Effector memory CD4-positive, alpha-beta T cell (primary cell): ENCODE data around the gene FGF1.

ENCODE experiments used
- DNase-seq, 3 donors: peaks; one replicate each; pipeline ENCODE4 v3.0.0-alpha.2; 2020
- H3K27ac ChIP-seq: 2 replicates; pipeline ENCODE4 v1.7.0; 2013; ENCODE audit warnings: mild to moderate bottlenecking, low read length, moderate library complexity; ENCODE audit not compliant: insufficient read depth, poor library complexity, severe bottlenecking
- H3K27me3 ChIP-seq: replicated peaks from 2 replicates; pipeline ENCODE4 v1.7.0; 2013; ENCODE audit warnings: mild to moderate bottlenecking, low read length; ENCODE audit not compliant: insufficient read depth, control insufficient read depth, poor library complexity, severe bottlenecking
- H3K36me3 ChIP-seq: 2 replicates; pipeline ENCODE4 v1.7.0; 2013; ENCODE audit warnings: mild to moderate bottlenecking, low read length, moderate library complexity; ENCODE audit not compliant: control insufficient read depth, insufficient read depth
- H3K4me1 ChIP-seq: 2 replicates; pipeline ENCODE4 v1.7.0; 2013; ENCODE audit warnings: low read length, mild to moderate bottlenecking; ENCODE audit not compliant: control insufficient read depth, insufficient read depth, poor library complexity, severe bottlenecking
- H3K4me3 ChIP-seq: 2 replicates; pipeline ENCODE4 v1.7.0; 2013; ENCODE audit warnings: low read length, low read depth, mild to moderate bottlenecking; ENCODE audit not compliant: insufficient read depth, poor library complexity, severe bottlenecking
- H3K9me3 ChIP-seq: 2 replicates; pipeline ENCODE4 v1.7.0; 2013; ENCODE audit warnings: mild to moderate bottlenecking, low read length, moderate library complexity; ENCODE audit not compliant: control insufficient read depth

FGF1 gene

GRCh38 chr5:142697356-142698255 lies 11.7 kb upstream of the FGF1 start:
- Histone ChIP-seq H3K4me1 (no peaks in the 10 kb centered on the region), H3K4me3 (no peak overlapping the region), H3K36me3 (no peaks in the 10 kb centered on the region), H3K27ac (no peak overlapping the region), H3K27me3 (no peaks in the 10 kb centered on the region), H3K9me3 (no peaks in the 10 kb centered on the region)
- DNase-seq, result no peak

- Histone ChIP-seq H3K9me3 (no peaks in the 10 kb centered on the region), H3K27me3 (no peaks in the 10 kb centered on the region), H3K27ac (no peak overlapping the region), H3K36me3 (no peaks in the 10 kb centered on the region), H3K4me3 (no peak overlapping the region), H3K4me1 (no peaks in the 10 kb centered on the region)
- DNase-seq, result no peak
Measured at GRCh38 chr5:142696379-142696778, 10.5 kb upstream of the FGF1 start.

- no peak for DNase-seq
- H3K9me3 ChIP-seq, result no peaks in the 10 kb centered on the region
- no peaks in the 10 kb centered on the region for H3K36me3 ChIP-seq
- H3K27ac ChIP-seq, result no peak overlapping the region
- no peaks in the 10 kb centered on the region for H3K27me3 ChIP-seq
- H3K4me3 ChIP-seq, result no peak overlapping the region
- H3K4me1 ChIP-seq, result no peaks in the 10 kb centered on the region
Measured at GRCh38 chr5:142694092-142694856, 8.4 kb upstream of the FGF1 start.

GRCh38 chr5:142692321-142692894 lies 6.5 kb upstream of the FGF1 start:
- Histone ChIP-seq H3K4me1 (no peaks in the 10 kb centered on the region), H3K27me3 (no peaks in the 10 kb centered on the region), H3K4me3 (no peak overlapping the region), H3K27ac (no peak overlapping the region), H3K9me3 (no peaks in the 10 kb centered on the region), H3K36me3 (no peaks in the 10 kb centered on the region)
- DNase-seq, result no peak

GRCh38 chr5:142690667-142691066 lies 4.8 kb upstream of the FGF1 start:
- Histone ChIP-seq H3K9me3 (no peaks in the 10 kb centered on the region), H3K27ac (no peak overlapping the region), H3K4me1 (no peaks in the 10 kb centered on the region), H3K27me3 (no peaks in the 10 kb centered on the region), H3K4me3 (no peak overlapping the region), H3K36me3 (no peaks in the 10 kb centered on the region)
- DNase-seq, result no peak

GRCh38 chr5:142689081-142689480 lies 3.2 kb upstream of the FGF1 start:
- no peaks in the 10 kb centered on the region for H3K27me3 ChIP-seq
- H3K9me3 ChIP-seq, result no peaks in the 10 kb centered on the region
- no peaks in the 10 kb centered on the region for H3K36me3 ChIP-seq
- no peak for DNase-seq
- no peak overlapping the region for H3K4me3 ChIP-seq
- H3K27ac ChIP-seq, result no peak overlapping the region
- H3K4me1 ChIP-seq, result no peaks in the 10 kb centered on the region

- Histone ChIP-seq H3K36me3 (no peaks in the 10 kb centered on the region), H3K4me3 (no peak overlapping the region), H3K4me1 (no peaks in the 10 kb centered on the region), H3K9me3 (no peaks in the 10 kb centered on the region), H3K27ac (no peak overlapping the region), H3K27me3 (no peaks in the 10 kb centered on the region)
- no peak for DNase-seq
Measured at GRCh38 chr5:142688281-142688989, 2.5 kb upstream of the FGF1 start.

GRCh38 chr5:142686968-142687367 lies 1.1 kb upstream of the FGF1 start:
- Histone ChIP-seq H3K36me3 (no peaks in the 10 kb centered on the region), H3K27ac (no peak overlapping the region), H3K4me1 (no peaks in the 10 kb centered on the region), H3K27me3 (no peaks in the 10 kb centered on the region), H3K9me3 (no peaks in the 10 kb centered on the region), H3K4me3 (no peak overlapping the region)
- DNase-seq, result no peak

- no peaks in the 10 kb centered on the region for H3K27me3 ChIP-seq
- no peak overlapping the region for H3K27ac ChIP-seq
- no peaks in the 10 kb centered on the region for H3K4me1 ChIP-seq
- DNase-seq, result no peak
- no peaks in the 10 kb centered on the region for H3K36me3 ChIP-seq
- no peak overlapping the region for H3K4me3 ChIP-seq
- no peaks in the 10 kb centered on the region for H3K9me3 ChIP-seq
Measured at GRCh38 chr5:142686210-142686734, 382 bp upstream of the FGF1 start.
